Fibroblast of the conjunctiva (primary cell): ENCODE measurements around the gene PPM1N.

Experiments used
- DNase-seq: peaks from one replicate; pipeline ENCODE4 v3.0.0-alpha.2; 2010; ENCODE audit warnings: low read depth

The PPM1N gene

GRCh38 chr19:45492627-45493470 is 5.4 kb upstream of the PPM1N start:
- peak; percentile 56 for DNase-seq

GRCh38 chr19:45494261-45494916 is 3.9 kb upstream of the PPM1N start:
- DNase-seq: no peak

GRCh38 chr19:45495178-45495577 is 3.1 kb upstream of the PPM1N start:
- no peak for DNase-seq

GRCh38 chr19:45496349-45496953 is 1.8 kb upstream of the PPM1N start:
- no peak for DNase-seq

GRCh38 chr19:45497791-45498190 is 452 bp upstream of the PPM1N start:
- DNase-seq: no peak

GRCh38 chr19:45499196-45500180 is 1.2 kb downstream of the PPM1N start:
- DNase-seq: peak; percentile 22

GRCh38 chr19:45500918-45501729 is 2.9 kb downstream of the PPM1N start:
- no peak for DNase-seq

GRCh38 chr19:45501730-45502014 is 3.4 kb downstream of the PPM1N start:
- no peak for DNase-seq

- DNase-seq: no peak
Observed at GRCh38 chr19:45502111-45502510, 3.9 kb downstream of the PPM1N start.

- DNase-seq: no peak
Observed at GRCh38 chr19:45503909-45504308, 5.7 kb downstream of the PPM1N start.

GRCh38 chr19:45505151-45505995 is 7.1 kb downstream of the PPM1N start:
- DNase-seq: no peak

- no peak for DNase-seq
Observed at GRCh38 chr19:45505996-45506245, 7.7 kb downstream of the PPM1N start.

- DNase-seq: peak; percentile 69
Observed at GRCh38 chr19:45506246-45506988, 8.2 kb downstream of the PPM1N start.

GRCh38 chr19:45506989-45507871 is 9.0 kb downstream of the PPM1N start, which contains the start of gene VASP:
TSS of gene VASP (plus strand) at chr19:45507479. CDS start at chr19:45507772, 293 bp downstream.
- peak; percentile 61 for DNase-seq

- DNase-seq: no peak
Observed at GRCh38 chr19:45507872-45508416, 9.7 kb downstream of the PPM1N start.

- DNase-seq: no peak
Observed at GRCh38 chr19:45508417-45508860, 10.2 kb downstream of the PPM1N start.

GRCh38 chr19:45508861-45509691 is 10.8 kb downstream of the PPM1N start:
- no peak for DNase-seq

- DNase-seq: no peak
Observed at GRCh38 chr19:45509692-45510015, 11.4 kb downstream of the PPM1N start.
